Measurements from ENCODE around the gene ITFG2. TPM values are rescaled to one million over a fixed set of nuclear protein-coding genes. Genes with fewer than 3 reads are reported as not detected.

ITFG2 gene
- total and polyA plus RNA-seq, 2 donors (not counting 3 experiments of a cell fraction or from before 2014, with no cell fraction given) = 25.0 to 31.9 TPM

- Histone ChIP-seq H4K20me1 (replicated peaks; ENCODE audit: control insufficient read depth, extremely low read depth, insufficient read depth, low read length) (no peaks in the 10 kb centered on the region), H3K27me3 (ENCODE audit: control insufficient read depth in 2 of 2, insufficient read depth in 2 of 2, low read length in 2 of 2) (no peaks in the 10 kb centered on the region), H3K27ac (ENCODE audit: insufficient read depth, low read depth, low read length) (no peak within 1 kb of the TSS), H3K4me3 (replicated peaks in 1 of 3; ENCODE audit: insufficient read depth in 1 of 3, low read depth in 1 of 3, low read length in 3 of 3) (no peak within 1 kb of the TSS), H3K4me2 (ENCODE audit: insufficient read depth, low read length) (no peak within 1 kb of the TSS), H3K9me3 (replicated peaks; ENCODE audit: control insufficient read depth, insufficient read depth, low read length) (no peaks in the 10 kb centered on the region), H3K79me2 (ENCODE audit: control insufficient read depth, insufficient read depth, low read length) (no peaks in the 10 kb centered on the region), H3K9me1 (replicated peaks; ENCODE audit: control insufficient read depth, extremely low read depth, insufficient read depth, low read length) (no peaks in the 10 kb centered on the region), H2AFZ (ENCODE audit: low read depth, low read length) (no peak within 1 kb of the TSS), H3K36me3 (ENCODE audit: control insufficient read depth in 2 of 2, extremely low read depth in 1 of 2, insufficient read depth in 2 of 2, low read length in 2 of 2) (peaks cover 2 to 8% of the 10 kb centered on the region in 2 experiments), H3K9ac (replicated peaks; ENCODE audit: extremely low read depth, insufficient read depth, low read length) (no peak within 1 kb of the TSS), H3K4me1 (ENCODE audit: control insufficient read depth, extremely low read depth, insufficient read depth, low read length) (no peaks in the 10 kb centered on the region)
- BruUV-seq (replicated peaks) = no TSS peak
- DNase-seq (ENCODE audit: low read depth, low spot score) (no peak), FAIRE-seq (no peak)
- POLR2A ChIA-PET = no interaction called here
- no peak for TF ChIP-seq EZH2 (IDR thresholded peaks at IDR 0.05; ENCODE audit: borderline replicate concordance, low read depth, low read length, severe bottlenecking)
- no peak for TF ChIP-seq MYC (IDR thresholded peaks at IDR 0.05; ENCODE audit: low read depth, low read length)
- no peak for TF ChIP-seq FOS (IDR thresholded peaks at IDR 0.05; ENCODE audit: borderline replicate concordance, insufficient read depth, low read length)
- no peak for TF ChIP-seq POLR2AphosphoS5 (IDR thresholded peaks at IDR 0.05; ENCODE audit: insufficient read depth, low read depth, low read length)
- TF ChIP-seq POLR2A (IDR thresholded peaks at IDR 0.05; ENCODE audit: low read depth, low read length) = no peak
- TF ChIP-seq MAX (IDR thresholded peaks at IDR 0.05; ENCODE audit: insufficient read depth, insufficient read length) = no peak
- no peak for TF ChIP-seq CTCF (IDR thresholded peaks at IDR 0.05; ENCODE audit: extremely low read depth in 1 of 2, insufficient read depth in 1 of 2, low read depth in 1 of 2, low read length in 2 of 2)
- no peak for TF ChIP-seq JUN (IDR thresholded peaks at IDR 0.05; ENCODE audit: borderline replicate concordance, insufficient read depth, insufficient read length, low read depth)
- TF ChIP-seq GATA2 (IDR thresholded peaks at IDR 0.05; ENCODE audit: insufficient read depth, insufficient read length, low read depth, low read length) = no peak
- dilution Hi-C loops (cut with MboI; ENCODE audit: extremely low pct_ligation_motif_present, low sequenced_read_pairs) = no loop called here
- CTCF ChIA-PET = interaction anchor here (1.0 to 3.2 kb wide), 6 partner anchors 8 to 185 kb away, joined by 3 to 14 read pairs (median 4); partner anchors contain the start of genes FOXM1 and RHNO1
- intact Hi-C loops (cut with micrococcal nuclease) = no loop called here
These were observed 44.6 kb downstream of the ITFG2 start, which contains the start of gene TEX52 for GRCh38 chr12:2857021-2857431. TEX52 (minus strand) TSS chr12:2857039; CDS start chr12:2857026, 13 bp downstream.
